ENCODE data around the gene MACO1. TPM values are rescaled to one million over a fixed set of nuclear protein-coding genes. Genes with fewer than 3 reads are reported as not detected.
A peak's percentile ranks its signal among the peaks of the same experiment; 100 is the strongest.

Gene MACO1
- total and polyA plus RNA-seq, 4 donors, result 15.3 to 23.2 (median 20.6) TPM

- H3K4me3 ChIP-seq (ENCODE audit: low read depth in 1 of 3, low read length in 3 of 3), result no peak overlapping the region
- H3K36me3 ChIP-seq (ENCODE audit: control insufficient read depth in 4 of 4, insufficient read depth in 3 of 4, low read depth in 1 of 4, low read length in 3 of 4), result peaks cover 0 to 11% (median 4%) of the 10 kb centered on the region in 4 donors
- no peak for DNase-seq (ENCODE audit: low spot score)
- no peaks in the 10 kb centered on the region for H3K9me3 ChIP-seq (ENCODE audit: control insufficient read depth in 4 of 4, low read length in 3 of 4)
- peaks cover 9 to 45% (median 29%) of the 10 kb centered on the region in 4 donors for H3K4me1 ChIP-seq (ENCODE audit: control insufficient read depth in 4 of 4, insufficient read depth in 4 of 4, low read length in 3 of 4)
- no peak overlapping the region for H3K9ac ChIP-seq (ENCODE audit: low read depth in 1 of 2, low read length in 2 of 2)
- TF ChIP-seq ZBTB33 (IDR thresholded peaks at IDR 0.05), result no peak
- WGBS, result 100% methylated on average over 1 of the region's 1 CpG
- no peak overlapping the region for H3K27ac ChIP-seq (ENCODE audit: low read depth in 1 of 2, low read length in 2 of 2)
- no peaks in the 10 kb centered on the region for H3K27me3 ChIP-seq (ENCODE audit: control insufficient read depth in 4 of 4, insufficient read depth in 4 of 4, low read length in 3 of 4)
These were observed 51.5 kb downstream of the MACO1 start for GRCh38 chr1:25482211-25482610.

- no peak overlapping the region for H3K9ac ChIP-seq (ENCODE audit: low read depth in 1 of 2, low read length in 2 of 2)
- 31% methylated on average over 10 of the region's 10 CpGs for whole genome bisulfite sequencing
- peak overlapping the region; percentile 11 to 21 for H3K27ac ChIP-seq (ENCODE audit: low read depth in 1 of 2, low read length in 2 of 2)
- H3K36me3 ChIP-seq (ENCODE audit: control insufficient read depth in 4 of 4, insufficient read depth in 3 of 4, low read depth in 1 of 4, low read length in 3 of 4), result peaks cover under 1 to 12% (median 5%) of the 10 kb centered on the region in 4 donors
- peaks cover 9 to 41% (median 29%) of the 10 kb centered on the region in 4 donors for H3K4me1 ChIP-seq (ENCODE audit: control insufficient read depth in 4 of 4, insufficient read depth in 4 of 4, low read length in 3 of 4)
- TF ChIP-seq RAD21 (IDR thresholded peaks at IDR 0.05), result peak in 1 of 2 donors; percentile 40
- TF ChIP-seq YY1 (IDR thresholded peaks at IDR 0.05), result no peak
- no peak for DNase-seq (ENCODE audit: low spot score)
- no peaks in the 10 kb centered on the region for H3K9me3 ChIP-seq (ENCODE audit: control insufficient read depth in 4 of 4, low read length in 3 of 4)
- H3K27me3 ChIP-seq (ENCODE audit: control insufficient read depth in 4 of 4, insufficient read depth in 4 of 4, low read length in 3 of 4), result no peaks in the 10 kb centered on the region
- H3K4me3 ChIP-seq (ENCODE audit: low read depth in 1 of 3, low read length in 3 of 3), result no peak overlapping the region
These were observed 53.4 kb downstream of the MACO1 start for GRCh38 chr1:25484096-25484495.

- 32% methylated on average over 1 of the region's 1 CpG for WGBS
- Histone ChIP-seq H3K27me3 (ENCODE audit: control insufficient read depth in 4 of 4, insufficient read depth in 4 of 4, low read length in 3 of 4) (no peaks in the 10 kb centered on the region), H3K9ac (ENCODE audit: low read depth in 1 of 2, low read length in 2 of 2) (no peak overlapping the region), H3K4me1 (ENCODE audit: control insufficient read depth in 4 of 4, insufficient read depth in 4 of 4, low read length in 3 of 4) (peaks cover 9 to 41% (median 29%) of the 10 kb centered on the region in 4 donors), H3K36me3 (ENCODE audit: control insufficient read depth in 4 of 4, insufficient read depth in 3 of 4, low read depth in 1 of 4, low read length in 3 of 4) (peaks cover 2 to 17% (median 8%) of the 10 kb centered on the region in 4 donors), H3K9me3 (ENCODE audit: control insufficient read depth in 4 of 4, low read length in 3 of 4) (no peaks in the 10 kb centered on the region), H3K4me3 (ENCODE audit: low read depth in 1 of 3, low read length in 3 of 3) (no peak overlapping the region), H3K27ac (ENCODE audit: low read depth in 1 of 2, low read length in 2 of 2) (peak overlapping the region in 1 of 2 donors; percentile 14)
- DNase-seq (ENCODE audit: low spot score), result no peak
- TF ChIP-seq TAF1 (conservative IDR thresholded peaks at IDR 0.05) (no peak), HNF4A (conservative IDR thresholded peaks at IDR 0.05) (peak; percentile 32 to 40), EGR1 (IDR thresholded peaks at IDR 0.05; ENCODE audit: low read depth in 2 of 2) (no peak)
These were observed 53.8 kb downstream of the MACO1 start for GRCh38 chr1:25484533-25484932.

- Histone ChIP-seq H3K36me3 (ENCODE audit: control insufficient read depth in 4 of 4, insufficient read depth in 3 of 4, low read depth in 1 of 4, low read length in 3 of 4) (peaks cover 2 to 26% (median 14%) of the 10 kb centered on the region in 4 donors), H3K4me1 (ENCODE audit: control insufficient read depth in 4 of 4, insufficient read depth in 4 of 4, low read length in 3 of 4) (peaks cover 8 to 41% (median 29%) of the 10 kb centered on the region in 4 donors), H3K4me3 (ENCODE audit: low read depth in 1 of 3, low read length in 3 of 3) (no peak overlapping the region), H3K27ac (ENCODE audit: low read depth in 1 of 2, low read length in 2 of 2) (no peak overlapping the region), H3K9ac (ENCODE audit: low read depth in 1 of 2, low read length in 2 of 2) (no peak overlapping the region), H3K27me3 (ENCODE audit: control insufficient read depth in 4 of 4, insufficient read depth in 4 of 4, low read length in 3 of 4) (no peaks in the 10 kb centered on the region), H3K9me3 (ENCODE audit: control insufficient read depth in 4 of 4, low read length in 3 of 4) (no peaks in the 10 kb centered on the region)
- no peak for TF ChIP-seq SP1 (IDR thresholded peaks at IDR 0.05)
- no peak for TF ChIP-seq RXRA (IDR thresholded peaks at IDR 0.05)
- TF ChIP-seq YY1 (IDR thresholded peaks at IDR 0.05), result no peak
- TF ChIP-seq TAF1 (conservative IDR thresholded peaks at IDR 0.05), result no peak
- no peak for TF ChIP-seq GABPA (IDR thresholded peaks at IDR 0.05 in 1 of 2, conservative IDR thresholded peaks at IDR 0.05 in 1 of 2)
- no peak for TF ChIP-seq HNF4A (conservative IDR thresholded peaks at IDR 0.05)
- TF ChIP-seq JUND (IDR thresholded peaks at IDR 0.05), result no peak
- no peak for TF ChIP-seq RAD21 (IDR thresholded peaks at IDR 0.05)
- no peak for TF ChIP-seq MAX (IDR thresholded peaks at IDR 0.05)
- TF ChIP-seq EGR1 (IDR thresholded peaks at IDR 0.05; ENCODE audit: low read depth in 2 of 2), result no peak
- no peak for TF ChIP-seq NR2F2 (IDR thresholded peaks at IDR 0.05)
- TF ChIP-seq ATF3 (IDR thresholded peaks at IDR 0.05), result no peak
- TF ChIP-seq FOXA2 (IDR thresholded peaks at IDR 0.05), result no peak
- no peak for TF ChIP-seq REST (IDR thresholded peaks at IDR 0.05)
- DNase-seq (ENCODE audit: low spot score), result no peak
- 84% methylated on average over 6 of the region's 6 CpGs for WGBS
These were observed 55.1 kb downstream of the MACO1 start for GRCh38 chr1:25485536-25486411.
